Erythroblast (primary cell): Measurements from ENCODE around the gene ANKRD9.

ENCODE experiments used
- GATA1 ChIP-seq: IDR thresholded peaks from 2 replicates; pipeline ENCODE4 v1.6.1; 2011; ENCODE audit warnings: low read depth, mild to moderate bottlenecking, control low read depth, low read length, moderate library complexity
- POLR2A ChIP-seq: IDR thresholded peaks from 2 replicates; pipeline ENCODE4 v1.6.1; 2011; ENCODE audit warnings: mild to moderate bottlenecking, low read length

GRCh38 chr14:102508774-102509745 is 516 bp downstream of the ANKRD9 start:
- peak; percentile 59 for TF ChIP-seq POLR2A
- TF ChIP-seq GATA1 = no peak
